GM23338 (cell line): ENCODE data around the gene OPRD1.

Experiments
- CREB1 ChIP-seq: fragments of 250-450 bp; sonication (Bioruptor Pico); IDR thresholded peaks from 2 replicates; pipeline ENCODE4 v1.5.0; 2020; ENCODE audit warnings: low read depth, mild to moderate bottlenecking, moderate library complexity
- EZH2 ChIP-seq: fragments of 200-600 bp; sonication (generic); IDR thresholded peaks from one replicate; pipeline ENCODE4 v1.8.0; 2017; ENCODE audit warnings: antibody characterized with exemption, mild to moderate bottlenecking, low read depth; ENCODE audit not compliant: unreplicated experiment
- EZH2phosphoT487 ChIP-seq: fragments of 200-600 bp; sonication (generic); IDR thresholded peaks from one replicate; pipeline ENCODE4 v1.8.1; 2018; ENCODE audit warnings: antibody characterized with exemption; ENCODE audit not compliant: unreplicated experiment
- JUNB ChIP-seq: IDR thresholded peaks from one replicate; pipeline ENCODE4 v1.6.1; 2016; ENCODE audit warnings: antibody characterized with exemption; ENCODE audit not compliant: unreplicated experiment
- POLR2AphosphoS5 ChIP-seq: IDR thresholded peaks from 2 replicates; pipeline ENCODE4 v1.6.1; 2016; ENCODE audit warnings: antibody characterized with exemption, low read depth
- REST ChIP-seq: IDR thresholded peaks from one replicate; pipeline ENCODE4 v1.6.1; 2018; ENCODE audit warnings: antibody characterized with exemption; ENCODE audit not compliant: unreplicated experiment
- STAT1 ChIP-seq: IDR thresholded peaks from one replicate; pipeline ENCODE4 v1.6.1; 2016; ENCODE audit warnings: antibody characterized with exemption; ENCODE audit not compliant: unreplicated experiment
- ZNF114 ChIP-seq: fragments of 250-450 bp; sonication (Bioruptor Pico); IDR thresholded peaks from 2 replicates; pipeline ENCODE4 v1.5.0; 2020; ENCODE audit warnings: mild to moderate bottlenecking, moderate library complexity
- ZNF462 ChIP-seq: fragments of 250-450 bp; sonication (Bioruptor Pico); IDR thresholded peaks from 2 replicates; pipeline ENCODE4 v1.5.0; 2020; ENCODE audit warnings: mild to moderate bottlenecking, moderate library complexity
- TF ChIP-seq, protein P1 (sequence below), 2 experiments: fragments of 200-600 bp in 1 of 2; sonication (generic) in 1 of 2; conservative IDR thresholded peaks; 2 replicates each; pipeline versions ENCODE4 v1.5.1 to v1.6.1; 2016 to 2017; ENCODE audit warnings: antibody characterized with exemption in 2 of 2, low read depth in 2 of 2, mild to moderate bottlenecking in 2 of 2, moderate library complexity in 1 of 2

DNA sequence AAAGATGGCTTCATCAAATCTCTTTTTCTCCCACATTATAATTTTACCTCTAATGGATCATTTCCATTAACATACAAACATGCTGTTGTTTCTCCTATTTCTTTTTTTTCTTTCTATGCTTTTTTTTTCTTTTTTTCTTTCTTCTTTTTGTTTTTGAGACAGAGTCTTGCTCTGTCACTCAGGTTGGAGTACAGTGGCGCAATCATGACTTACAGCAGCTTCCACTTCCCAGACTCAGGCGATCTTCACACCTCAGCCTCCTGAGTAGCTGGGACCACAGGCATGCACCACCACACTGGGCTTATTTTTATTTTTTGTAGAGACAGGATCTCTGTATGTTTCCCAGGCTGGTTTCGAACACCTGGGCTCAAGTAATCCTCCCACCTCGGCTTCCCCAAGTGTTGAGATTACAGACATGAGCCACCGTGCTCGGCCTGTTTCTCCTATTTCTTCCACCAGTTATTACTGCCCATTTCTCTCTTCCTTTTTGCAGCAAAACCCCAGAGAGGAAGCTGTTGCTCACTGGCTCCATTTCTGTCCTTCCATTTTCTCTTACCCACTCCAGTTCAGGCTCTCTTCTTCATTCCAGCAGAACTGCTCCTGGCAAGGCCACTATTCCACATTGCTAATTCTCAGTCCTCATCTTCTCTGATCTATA, 32.1 kb upstream of the OPRD1 start:
- TF ChIP-seq, protein P1, sequence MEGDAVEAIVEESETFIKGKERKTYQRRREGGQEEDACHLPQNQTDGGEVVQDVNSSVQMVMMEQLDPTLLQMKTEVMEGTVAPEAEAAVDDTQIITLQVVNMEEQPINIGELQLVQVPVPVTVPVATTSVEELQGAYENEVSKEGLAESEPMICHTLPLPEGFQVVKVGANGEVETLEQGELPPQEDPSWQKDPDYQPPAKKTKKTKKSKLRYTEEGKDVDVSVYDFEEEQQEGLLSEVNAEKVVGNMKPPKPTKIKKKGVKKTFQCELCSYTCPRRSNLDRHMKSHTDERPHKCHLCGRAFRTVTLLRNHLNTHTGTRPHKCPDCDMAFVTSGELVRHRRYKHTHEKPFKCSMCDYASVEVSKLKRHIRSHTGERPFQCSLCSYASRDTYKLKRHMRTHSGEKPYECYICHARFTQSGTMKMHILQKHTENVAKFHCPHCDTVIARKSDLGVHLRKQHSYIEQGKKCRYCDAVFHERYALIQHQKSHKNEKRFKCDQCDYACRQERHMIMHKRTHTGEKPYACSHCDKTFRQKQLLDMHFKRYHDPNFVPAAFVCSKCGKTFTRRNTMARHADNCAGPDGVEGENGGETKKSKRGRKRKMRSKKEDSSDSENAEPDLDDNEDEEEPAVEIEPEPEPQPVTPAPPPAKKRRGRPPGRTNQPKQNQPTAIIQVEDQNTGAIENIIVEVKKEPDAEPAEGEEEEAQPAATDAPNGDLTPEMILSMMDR (conservative IDR thresholded peaks at IDR 0.05; ENCODE audit: low read depth in 2 of 2), result no peak
- TF ChIP-seq POLR2AphosphoS5 (no peak), REST (no peak), ZNF114 (CRISPR knock-in tag) (no peak), EZH2 (no peak), CREB1 (CRISPR knock-in tag) (no peak), EZH2phosphoT487 (no peak), ZNF462 (no peak), JUNB (no peak), STAT1 (no peak)
